ENCODE measurements around the gene GFOD2. TPM values are rescaled to one million over a fixed set of nuclear protein-coding genes. Genes with fewer than 3 reads are reported as not detected.

Gene GFOD2
- total and polyA plus RNA-seq, 2 of the 8 experiments (the other 6 are each of a cell fraction or from before 2014, with no cell fraction given), result 21.4 to 33.2 TPM

- peaks cover 0 to 3% of the 10 kb centered on the region in 2 experiments; a peak in 1 of 4 replicates for H3K79me2 ChIP-seq (ENCODE audit: control insufficient read depth in 1 of 2, insufficient read depth in 2 of 2, low read length in 2 of 2)
- TF ChIP-seq RFX5 (IDR thresholded peaks at IDR 0.05; ENCODE audit: borderline replicate concordance, low read depth, low read length) (no peak), GTF2F1 (IDR thresholded peaks at IDR 0.05; ENCODE audit: borderline replicate concordance, low read depth, low read length) (no peak), RBBP5 (IDR thresholded peaks at IDR 0.05; ENCODE audit: borderline replicate concordance, low read depth, low read length) (no peak), EGR1 (IDR thresholded peaks at IDR 0.05; ENCODE audit: borderline replicate concordance, low read depth, low read length) (no peak), BACH1 (IDR thresholded peaks at IDR 0.05; ENCODE audit: low read length) (no peak), RAD21 (IDR thresholded peaks at IDR 0.05 in 1 of 2, conservative IDR thresholded peaks at IDR 0.05 in 1 of 2; ENCODE audit: low read depth in 2 of 2, low read length in 2 of 2) (no peak), SIRT6 (IDR thresholded peaks at IDR 0.05; ENCODE audit: low read length) (no peak), HDAC6 (IDR thresholded peaks at IDR 0.05; ENCODE audit: low read depth, low read length) (no peak), TBP (IDR thresholded peaks at IDR 0.05; ENCODE audit: low read depth, low read length) (no peak), MAFK (IDR thresholded peaks at IDR 0.05; ENCODE audit: low read depth, low read length) (no peak)
- TF ChIP-seq, protein P1, sequence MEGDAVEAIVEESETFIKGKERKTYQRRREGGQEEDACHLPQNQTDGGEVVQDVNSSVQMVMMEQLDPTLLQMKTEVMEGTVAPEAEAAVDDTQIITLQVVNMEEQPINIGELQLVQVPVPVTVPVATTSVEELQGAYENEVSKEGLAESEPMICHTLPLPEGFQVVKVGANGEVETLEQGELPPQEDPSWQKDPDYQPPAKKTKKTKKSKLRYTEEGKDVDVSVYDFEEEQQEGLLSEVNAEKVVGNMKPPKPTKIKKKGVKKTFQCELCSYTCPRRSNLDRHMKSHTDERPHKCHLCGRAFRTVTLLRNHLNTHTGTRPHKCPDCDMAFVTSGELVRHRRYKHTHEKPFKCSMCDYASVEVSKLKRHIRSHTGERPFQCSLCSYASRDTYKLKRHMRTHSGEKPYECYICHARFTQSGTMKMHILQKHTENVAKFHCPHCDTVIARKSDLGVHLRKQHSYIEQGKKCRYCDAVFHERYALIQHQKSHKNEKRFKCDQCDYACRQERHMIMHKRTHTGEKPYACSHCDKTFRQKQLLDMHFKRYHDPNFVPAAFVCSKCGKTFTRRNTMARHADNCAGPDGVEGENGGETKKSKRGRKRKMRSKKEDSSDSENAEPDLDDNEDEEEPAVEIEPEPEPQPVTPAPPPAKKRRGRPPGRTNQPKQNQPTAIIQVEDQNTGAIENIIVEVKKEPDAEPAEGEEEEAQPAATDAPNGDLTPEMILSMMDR (IDR thresholded peaks at IDR 0.05; ENCODE audit: control extremely low read depth in 1 of 3, insufficient read depth in 1 of 3, low read depth in 1 of 3, low read length in 3 of 3), result no peak
- H4K5ac ChIP-seq (ENCODE audit: insufficient read length, low read depth, low read length), result no peak overlapping the region
- FAIRE-seq, result no peak
- H3K4me1 ChIP-seq (replicated peaks in 1 of 4; ENCODE audit: control insufficient read depth in 3 of 4, insufficient read depth in 4 of 4, low read length in 3 of 4), result no peaks in the 10 kb centered on the region
- no peak overlapping the region for H3K56ac ChIP-seq (replicated peaks; ENCODE audit: insufficient read length, low read depth, low read length)
- DNase-seq (ENCODE audit: low read depth in 1 of 2, low spot score in 2 of 2), result no peak
- H4K20me1 ChIP-seq (replicated peaks in 1 of 2; ENCODE audit: control insufficient read depth in 1 of 2, insufficient read depth in 2 of 2, low read length in 2 of 2), result peaks cover 1 to 3% of the 10 kb centered on the region in 2 experiments
- H4K8ac ChIP-seq (ENCODE audit: extremely low read depth, insufficient read depth, low read length), result no peak overlapping the region
- no peaks in the 10 kb centered on the region for H3K27me3 ChIP-seq (replicated peaks in 1 of 4; ENCODE audit: control insufficient read depth in 3 of 4, extremely low read depth in 1 of 4, insufficient read depth in 3 of 4, low read length in 3 of 4)
- no peak overlapping the region for H2BK12ac ChIP-seq (ENCODE audit: low read depth, low read length)
- H4K91ac ChIP-seq (replicated peaks; ENCODE audit: insufficient read length, low read length), result no peak overlapping the region
- H3K9ac ChIP-seq (replicated peaks in 1 of 4; ENCODE audit: extremely low read depth in 1 of 4, low read depth in 3 of 4, low read length in 3 of 4), result no peak overlapping the region
- no peak overlapping the region for H3K4me2 ChIP-seq (ENCODE audit: insufficient read depth in 1 of 2, low read depth in 2 of 2, low read length in 2 of 2)
- H3K4me3 ChIP-seq (ENCODE audit: extremely low read depth in 1 of 4, insufficient read depth in 2 of 4, low read depth in 3 of 4, low read length in 4 of 4), result no peak overlapping the region
- H3K79me1 ChIP-seq (ENCODE audit: low read depth, low read length), result no peaks in the 10 kb centered on the region
- no peak overlapping the region for H3K18ac ChIP-seq (ENCODE audit: extremely low read depth, low read length)
- no peak overlapping the region for H3K27ac ChIP-seq (ENCODE audit: low read depth, low read length)
- H3K23me2 ChIP-seq (ENCODE audit: low read depth, low read length), result no peaks in the 10 kb centered on the region
- WGBS, 2 experiments (ENCODE audit: extremely low coverage in 1 of 2, insufficient coverage in 1 of 2, insufficient read length in 1 of 2, insufficient replicate concordance in 2 of 2, low coverage in 1 of 2, low lambda C conversion rate in 2 of 2, missing lambda C conversion rate in 1 of 2), result 98% methylated on average over 4 of the region's 4 CpGs; no CpG with 5 or more reads in 1 of the 2 experiments
- no peak overlapping the region for H3K4ac ChIP-seq (replicated peaks; ENCODE audit: insufficient read length, low read depth, low read length)
- H3K14ac ChIP-seq (ENCODE audit: insufficient read length), result no peak overlapping the region
- H3K9me3 ChIP-seq (ENCODE audit: insufficient read depth in 2 of 2, low read depth in 1 of 2, low read length in 1 of 2), result no peaks in the 10 kb centered on the region
- H2AK5ac ChIP-seq (ENCODE audit: low read depth, low read length), result no peak overlapping the region
- no peak overlapping the region for H3K23ac ChIP-seq (ENCODE audit: insufficient read length)
- ChIA-PET CTCF (ENCODE audit: partially characterized antibody) (interaction anchor here (1.3 to 7.2 kb wide), 3 partner anchors 11 to 245 kb away, joined by 4 to 45 read pairs (median 9); no protein-coding TSS in a partner anchor), POLR2A (ENCODE audit: partially characterized antibody) (no interaction called here)
- H2BK5ac ChIP-seq (ENCODE audit: low read depth, low read length), result no peak overlapping the region
- no peak overlapping the region for H2BK20ac ChIP-seq (ENCODE audit: low read length)
- peaks cover 3 to 16% (median 10%) of the 10 kb centered on the region in 4 experiments; a peak in 6 of 8 replicates for H3K36me3 ChIP-seq (ENCODE audit: control insufficient read depth in 2 of 4, insufficient read depth in 4 of 4, low read length in 3 of 4)
- H2BK120ac ChIP-seq (replicated peaks; ENCODE audit: low read depth, low read length), result no peak overlapping the region
- H2BK15ac ChIP-seq (ENCODE audit: low read length), result no peak overlapping the region
- no peak overlapping the region for H2AFZ ChIP-seq (ENCODE audit: low read length)
These were observed 35.3 kb downstream of the GFOD2 start for GRCh38 chr16:67683767-67684166.

All from H1 (cell line).